ENCODE measurements around the gene CREBRF. TPM values are rescaled to one million over a fixed set of nuclear protein-coding genes. Genes with fewer than 3 reads are reported as not detected.

CREBRF gene
- total and polyA plus RNA-seq, 2 of the 8 experiments (the other 6 are each of a cell fraction or from before 2014, with no cell fraction given) = 1.2 to 4.7 TPM

DNA sequence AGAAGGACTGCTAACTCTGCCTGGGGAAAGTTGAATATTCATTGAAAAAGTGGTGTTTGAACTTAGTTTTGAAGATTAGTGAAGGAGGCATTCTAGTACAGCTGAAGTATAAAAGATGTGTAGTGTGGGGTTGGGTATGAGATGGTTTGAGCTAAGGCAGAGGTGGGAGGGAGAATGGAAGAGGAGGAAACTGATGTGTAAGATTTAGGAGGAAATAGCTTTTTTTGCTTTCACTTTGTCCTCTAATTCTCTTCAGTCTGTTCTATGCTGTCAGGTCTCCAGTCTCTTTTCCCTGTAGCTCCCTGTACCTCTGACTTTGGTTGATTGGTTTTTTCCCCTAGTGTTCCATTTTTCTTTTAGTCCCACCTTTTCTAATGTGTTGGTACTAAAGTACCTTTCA lies 9.0 kb downstream of the CREBRF start:
- no peak overlapping the region for H2AFZ ChIP-seq (ENCODE audit: low read length)
- no peak overlapping the region for H4K8ac ChIP-seq (ENCODE audit: extremely low read depth, insufficient read depth, low read length)
- H3K4ac ChIP-seq (replicated peaks; ENCODE audit: insufficient read length, low read depth, low read length) = no peak overlapping the region
- H2BK20ac ChIP-seq (ENCODE audit: low read length) = no peak overlapping the region
- H3K4me2 ChIP-seq (ENCODE audit: insufficient read depth in 1 of 2, low read depth in 2 of 2, low read length in 2 of 2) = no peak overlapping the region
- peaks cover 0 to 4% of the 10 kb centered on the region in 2 experiments; a peak in 2 of 4 replicates for H3K79me2 ChIP-seq (ENCODE audit: control insufficient read depth in 1 of 2, insufficient read depth in 2 of 2, low read length in 2 of 2)
- no peaks in the 10 kb centered on the region for H3K4me1 ChIP-seq (replicated peaks in 1 of 4; ENCODE audit: control insufficient read depth in 3 of 4, insufficient read depth in 4 of 4, low read length in 3 of 4)
- H3K23ac ChIP-seq (ENCODE audit: insufficient read length) = no peak overlapping the region
- H2BK120ac ChIP-seq (replicated peaks; ENCODE audit: low read depth, low read length) = no peak overlapping the region
- no peak overlapping the region for H2AK5ac ChIP-seq (ENCODE audit: low read depth, low read length)
- no peaks in the 10 kb centered on the region for H3K9me3 ChIP-seq (ENCODE audit: insufficient read depth in 2 of 2, low read depth in 1 of 2, low read length in 1 of 2)
- H3K18ac ChIP-seq (ENCODE audit: extremely low read depth, low read length) = no peak overlapping the region
- H4K91ac ChIP-seq (replicated peaks; ENCODE audit: insufficient read length, low read length) = no peak overlapping the region
- no peaks in the 10 kb centered on the region; a peak in 1 of 8 replicates for H3K36me3 ChIP-seq (ENCODE audit: control insufficient read depth in 2 of 4, insufficient read depth in 4 of 4, low read length in 3 of 4)
- no peaks in the 10 kb centered on the region for H3K27me3 ChIP-seq (replicated peaks in 1 of 4; ENCODE audit: control insufficient read depth in 3 of 4, extremely low read depth in 1 of 4, insufficient read depth in 3 of 4, low read length in 3 of 4)
- no peak overlapping the region for H2BK12ac ChIP-seq (ENCODE audit: low read depth, low read length)
- H2BK15ac ChIP-seq (ENCODE audit: low read length) = no peak overlapping the region
- no peak overlapping the region for H2BK5ac ChIP-seq (ENCODE audit: low read depth, low read length)
- no peak for FAIRE-seq
- H4K20me1 ChIP-seq (replicated peaks in 1 of 2; ENCODE audit: control insufficient read depth in 1 of 2, insufficient read depth in 2 of 2, low read length in 2 of 2) = no peaks in the 10 kb centered on the region
- H4K5ac ChIP-seq (ENCODE audit: insufficient read length, low read depth, low read length) = no peak overlapping the region
- no peak overlapping the region for H3K9ac ChIP-seq (replicated peaks in 1 of 4; ENCODE audit: extremely low read depth in 1 of 4, low read depth in 3 of 4, low read length in 3 of 4)
- ChIA-PET CTCF (ENCODE audit: partially characterized antibody) (no interaction called here), POLR2A (ENCODE audit: partially characterized antibody) (no interaction called here)
- H3K23me2 ChIP-seq (ENCODE audit: low read depth, low read length) = no peaks in the 10 kb centered on the region; the same call in 1 of the 2 replicates
- H3K14ac ChIP-seq (ENCODE audit: insufficient read length) = no peak overlapping the region
- H3K56ac ChIP-seq (replicated peaks; ENCODE audit: insufficient read length, low read depth, low read length) = no peak overlapping the region
- H3K27ac ChIP-seq (ENCODE audit: low read depth, low read length) = no peak overlapping the region
- DNase-seq (ENCODE audit: low read depth in 1 of 2, low spot score in 2 of 2) = no peak
- no peak overlapping the region for H3K4me3 ChIP-seq (ENCODE audit: extremely low read depth in 1 of 4, insufficient read depth in 2 of 4, low read depth in 3 of 4, low read length in 4 of 4)
- H3K79me1 ChIP-seq (ENCODE audit: low read depth, low read length) = no peaks in the 10 kb centered on the region
- TF ChIP-seq PHF8 (conservative IDR thresholded peaks at IDR 0.05; ENCODE audit: low read depth, low read length) (no peak), KDM1A (IDR thresholded peaks at IDR 0.05; ENCODE audit: borderline replicate concordance, low read length) (no peak), CEBPB (IDR thresholded peaks at IDR 0.05; ENCODE audit: low read depth, low read length) (no peak), JUND (IDR thresholded peaks at IDR 0.05; ENCODE audit: low read length) (no peak), ASH2L (IDR thresholded peaks at IDR 0.05; ENCODE audit: low read length) (no peak), JUN (IDR thresholded peaks at IDR 0.05; ENCODE audit: low read depth, low read length) (no peak), TEAD4 (IDR thresholded peaks at IDR 0.05; ENCODE audit: low read depth, low read length) (no peak)
- TF ChIP-seq, protein P1, sequence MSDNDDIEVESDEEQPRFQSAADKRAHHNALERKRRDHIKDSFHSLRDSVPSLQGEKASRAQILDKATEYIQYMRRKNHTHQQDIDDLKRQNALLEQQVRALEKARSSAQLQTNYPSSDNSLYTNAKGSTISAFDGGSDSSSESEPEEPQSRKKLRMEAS (IDR thresholded peaks at IDR 0.05) = no peak

Data from H1 (cell line).